Left kidney (tissue), 2 donors: ENCODE results near the gene OXCT2. TPM values are rescaled to one million over a fixed set of nuclear protein-coding genes. Genes with fewer than 3 reads are reported as not detected.
A peak's percentile ranks its signal among the peaks of the same experiment; 100 is the strongest.

ENCODE experiments used
- DNase-seq: peaks from one replicate; pipeline ENCODE4 v3.0.0-alpha.2; 2013
- polyA plus RNA-seq: library from polyadenylated mRNA; unstranded; fragments of 120-200 nt; gene quantifications from one replicate; pipeline ENCODE4 v1.2.1, GENCODE V29; 2013; ENCODE audit not compliant: insufficient read length

Gene OXCT2
- polyA plus RNA-seq, 1 donor, result 0.85 TPM

DNA sequence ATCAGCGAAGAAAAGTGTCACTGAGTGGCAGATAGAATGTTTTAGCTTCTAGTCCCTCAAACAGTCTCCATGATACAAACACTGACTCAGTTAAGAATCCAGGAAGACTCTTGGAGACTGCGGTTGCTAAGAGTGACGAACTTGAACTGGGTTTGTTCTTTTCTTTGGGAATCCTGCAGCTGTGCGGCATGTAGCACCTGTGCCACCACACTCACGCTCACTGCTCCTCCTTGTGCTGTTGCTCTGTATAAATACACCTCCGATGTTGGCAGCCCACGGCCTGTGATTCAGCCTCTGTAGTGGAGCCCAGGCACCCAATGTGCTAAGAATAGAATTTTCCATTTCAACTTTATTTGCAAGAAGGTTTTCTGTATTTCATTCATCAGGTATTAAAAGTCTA lies 38.0 kb downstream of the OXCT2 start:
- no peak for DNase-seq

DNA sequence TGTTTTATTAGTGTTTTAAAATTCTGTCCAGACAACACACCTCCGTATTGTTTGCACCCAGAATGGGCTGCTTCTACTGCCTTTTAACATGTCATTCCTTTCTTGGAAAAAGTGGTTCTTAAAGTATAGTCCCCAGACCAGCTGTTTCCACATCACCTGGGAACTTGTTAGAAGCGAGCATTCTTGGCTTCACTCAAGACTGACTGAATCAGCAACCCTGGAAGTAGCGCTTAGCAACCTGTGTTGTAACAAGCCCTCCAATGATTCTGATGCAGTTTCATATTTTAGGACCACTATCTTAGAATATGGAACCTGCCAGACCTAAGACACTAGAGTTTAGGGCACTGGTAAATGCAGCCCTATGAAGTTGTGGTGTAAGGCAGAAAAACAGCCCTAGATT lies 38.4 kb downstream of the OXCT2 start:
- no peak for DNase-seq

DNA sequence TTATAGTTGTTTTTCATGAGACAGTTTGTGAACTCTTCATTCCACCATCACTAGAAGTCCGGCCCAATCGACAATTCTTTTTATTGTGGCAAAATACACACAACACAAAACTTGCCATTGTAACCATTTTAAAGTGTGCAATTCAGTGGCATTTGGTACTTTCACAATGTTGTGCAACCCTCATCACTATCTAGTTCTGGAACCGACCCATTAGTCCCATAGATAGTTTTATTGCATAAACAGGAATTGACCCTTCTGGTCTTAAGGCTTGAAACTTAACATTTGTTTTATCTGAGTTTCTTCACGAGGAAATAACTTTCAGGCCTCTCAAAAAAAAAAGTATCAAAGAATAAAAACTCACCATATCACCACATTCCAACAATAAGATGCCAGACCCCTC lies 41.3 kb downstream of the OXCT2 start:
- no peak for DNase-seq

DNA sequence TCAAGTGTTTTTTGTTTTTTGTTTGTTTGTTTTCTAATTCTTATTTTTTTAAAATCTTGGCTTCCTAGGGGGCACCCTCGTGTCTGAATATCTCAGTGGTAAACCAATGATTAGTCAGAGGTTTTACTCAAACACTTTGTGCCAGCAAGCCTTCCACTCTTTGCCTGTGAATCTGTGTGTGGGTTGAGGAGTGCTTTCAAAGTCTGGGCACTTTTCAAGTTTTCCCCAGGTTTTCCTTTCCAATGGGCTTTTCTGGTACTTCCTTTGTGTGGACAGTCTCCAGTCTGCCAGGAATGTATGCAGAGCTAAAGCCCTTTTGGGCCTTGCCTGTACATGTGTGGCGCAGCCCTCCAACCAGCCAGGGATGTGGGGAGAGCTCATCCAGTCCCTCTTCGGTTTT lies 42.1 kb downstream of the OXCT2 start:
- no peak for DNase-seq

DNA sequence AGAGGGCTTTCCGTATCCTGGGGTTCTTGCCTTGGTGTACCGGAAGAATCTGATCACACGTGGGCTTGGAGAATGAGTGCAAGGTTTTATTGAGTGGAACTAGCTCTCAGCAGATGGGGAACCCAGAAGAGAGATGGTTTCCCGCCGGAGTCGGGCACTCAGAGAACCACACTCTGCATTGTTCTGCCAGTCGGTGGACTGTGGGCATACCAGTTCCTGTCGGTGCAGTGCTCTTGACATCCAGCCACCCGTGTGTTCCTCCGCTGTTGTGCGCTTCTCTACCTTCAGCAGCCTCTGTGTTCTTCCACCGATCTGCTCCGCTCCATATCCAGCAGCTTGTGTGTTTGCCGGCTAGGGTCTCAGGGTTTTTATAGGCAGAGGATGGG lies 43.2 kb downstream of the OXCT2 start:
- no peak for DNase-seq

DNA sequence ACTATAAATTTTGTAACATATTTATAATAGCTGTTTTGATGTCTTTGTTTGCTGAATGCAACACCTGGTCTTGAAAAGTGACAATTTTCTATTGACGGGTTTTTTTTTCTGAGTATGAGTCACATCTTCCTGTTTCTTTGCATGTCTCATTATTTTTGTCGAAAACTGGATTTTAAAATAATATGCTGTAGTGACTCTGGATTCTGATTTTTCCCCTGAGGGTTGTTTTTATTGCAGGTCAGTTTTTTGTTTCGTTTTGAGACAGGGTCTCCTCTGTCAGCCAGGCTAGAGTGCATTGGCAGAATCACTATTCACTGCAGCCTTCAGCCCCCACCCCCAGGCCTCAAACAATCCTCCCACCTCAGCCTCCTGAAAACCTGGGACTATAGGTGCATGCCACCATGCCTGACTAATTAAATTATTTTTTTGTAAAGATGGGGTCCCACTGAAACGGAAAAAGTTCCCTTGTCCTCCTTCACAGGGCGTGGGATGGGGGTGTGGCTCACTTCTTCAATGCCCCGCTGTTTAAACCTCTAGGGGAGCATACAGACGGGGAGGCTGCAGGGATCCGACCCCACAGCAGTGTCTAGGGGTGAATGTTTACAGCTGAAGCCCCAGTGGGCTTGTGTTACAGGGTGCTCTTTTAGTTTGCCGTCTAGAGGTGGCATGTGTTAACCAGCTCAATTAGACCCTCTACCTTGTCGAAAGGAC lies 43.8 kb downstream of the OXCT2 start:
- no peak for DNase-seq

DNA sequence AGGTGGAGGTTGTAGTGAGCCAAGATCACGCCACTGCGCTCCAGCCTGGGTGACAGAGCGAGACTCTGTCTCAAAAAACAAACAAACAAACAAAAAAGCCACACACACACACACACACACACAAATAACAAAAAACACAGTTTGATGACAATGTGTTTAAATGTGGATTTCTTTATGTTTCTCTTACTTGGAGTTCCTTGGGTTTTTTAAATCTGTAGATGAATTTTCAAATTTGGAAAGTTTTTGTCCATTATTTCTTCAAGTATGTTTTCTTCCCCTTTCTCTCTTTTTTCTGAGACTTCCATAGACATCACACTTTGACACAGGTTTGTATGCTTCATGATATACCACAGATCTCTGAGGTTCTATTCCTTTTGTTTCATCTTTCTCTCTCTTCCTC lies 44.5 kb downstream of the OXCT2 start:
- DNase-seq, result no peak

DNA sequence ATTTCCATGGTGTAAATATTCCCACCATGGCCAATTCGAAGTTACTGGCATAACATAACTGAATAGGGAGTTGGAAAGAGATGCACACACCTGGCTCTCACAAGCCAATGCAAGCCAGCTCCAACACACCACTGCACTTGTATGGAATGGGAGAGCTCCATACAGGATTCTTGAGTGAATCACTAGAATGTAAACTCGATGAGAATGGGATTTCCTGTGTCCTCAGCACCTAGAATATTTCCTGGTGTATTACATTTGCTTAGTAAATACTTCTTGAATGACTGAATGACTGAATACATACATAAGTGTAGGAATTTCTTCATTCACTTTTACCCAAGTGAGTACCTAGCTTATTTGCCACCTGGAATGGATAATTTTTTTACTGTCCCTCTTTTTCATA lies 48.7 kb downstream of the OXCT2 start:
- no peak for DNase-seq

DNA sequence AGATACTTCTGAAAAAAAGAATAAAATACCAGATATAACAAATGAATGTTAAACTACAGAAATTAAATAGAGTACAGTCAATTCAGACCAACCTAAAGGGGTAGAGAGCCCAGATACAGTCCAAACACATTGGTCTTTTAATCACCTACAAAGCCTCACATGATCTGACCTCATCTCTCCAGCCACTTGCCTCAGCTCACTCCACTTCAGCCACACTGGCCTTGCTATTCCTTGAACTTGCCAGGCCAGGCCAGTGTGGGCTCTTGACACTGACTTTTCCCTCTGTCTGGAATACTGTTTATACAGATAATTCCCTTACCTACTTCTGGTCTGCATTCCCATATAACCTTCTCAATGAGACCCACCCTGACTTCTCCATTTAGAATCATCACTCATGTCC lies 49.5 kb downstream of the OXCT2 start:
- DNase-seq, result no peak

DNA sequence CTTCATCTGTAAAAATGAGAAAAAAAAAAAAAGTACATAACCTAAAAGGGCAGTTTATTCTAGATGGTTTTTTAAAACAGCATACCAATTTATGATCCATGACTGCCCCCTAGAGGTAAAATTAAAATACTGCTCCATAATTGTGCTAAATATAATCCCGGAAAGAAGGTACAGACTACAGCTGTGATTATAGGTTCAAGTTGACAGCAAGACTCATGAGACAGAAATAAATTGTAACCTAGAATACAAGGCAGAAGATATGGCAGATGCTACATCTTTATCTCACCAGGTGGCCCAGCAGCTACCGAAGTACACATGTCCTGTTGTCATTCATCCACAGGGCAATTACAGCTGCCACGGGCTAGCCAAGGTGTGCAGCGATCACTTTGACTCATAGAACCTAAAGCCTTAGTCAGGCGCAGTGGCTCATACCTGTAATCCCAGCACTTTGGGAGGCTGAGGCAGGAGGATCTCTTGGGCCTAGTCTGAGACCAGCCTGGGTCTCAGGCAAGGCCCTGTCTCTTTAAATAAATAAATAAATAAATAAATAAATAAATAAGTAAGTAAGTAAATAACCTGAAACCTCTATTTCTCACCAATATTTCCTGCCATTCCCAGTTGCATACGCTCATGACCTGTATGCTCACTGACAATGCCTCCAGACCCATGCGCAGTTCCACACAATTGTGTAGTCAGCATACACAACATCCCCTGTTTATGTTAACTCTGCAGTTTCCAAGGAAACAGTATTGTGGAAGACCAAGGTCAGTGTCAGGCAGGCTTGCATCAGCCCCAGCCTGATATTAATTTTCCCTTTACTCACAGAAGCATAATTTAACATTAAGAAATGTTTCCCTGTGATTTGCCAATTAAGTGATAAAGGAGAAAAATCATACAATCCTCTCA lies 50.8 kb downstream of the OXCT2 start:
- DNase-seq, result peak; percentile 74

Other genes starting within 250 kb of the OXCT2 start
- gene PABPC4, start 194.6 kb downstream of the OXCT2 start, polyA plus RNA-seq, result 258 TPM
- 20.6 TPM for gene HEYL, start 131.7 kb downstream of the OXCT2 start, polyA plus RNA-seq
- gene NT5C1A, start 99.2 kb downstream of the OXCT2 start, polyA plus RNA-seq, result 1.00 TPM
- 0.96 TPM for gene HPCAL4, start 79.9 kb downstream of the OXCT2 start, polyA plus RNA-seq
- gene PPIE, start 32.5 kb downstream of the OXCT2 start, polyA plus RNA-seq, result 63.5 TPM
- 2.0 TPM for gene BMP8B, start 17.5 kb upstream of the OXCT2 start, polyA plus RNA-seq
- 51.3 TPM for gene TRIT1, start 112.2 kb upstream of the OXCT2 start, polyA plus RNA-seq
- 7.1 TPM for gene MYCL, start 130.6 kb upstream of the OXCT2 start, polyA plus RNA-seq
- 2.0 TPM for gene MFSD2A, start 183.8 kb upstream of the OXCT2 start, polyA plus RNA-seq